GM13976 (cell line): Measurements from ENCODE around the gene LZTS2.

Experiments
- DNase-seq: peaks from one replicate; pipeline ENCODE4 v3.0.0; 2012; ENCODE audit warnings: low spot score
- CTCF ChIP-seq: IDR thresholded peaks from 2 replicates; pipeline ENCODE4 v1.5.1; 2012; ENCODE audit warnings: borderline replicate concordance, mild to moderate bottlenecking; ENCODE audit not compliant: insufficient read depth; ENCODE audit errors: extremely low read depth, missing control alignments, control extremely low read depth
- in situ Hi-C: fragments of 300-500 bp; cut with MboI; formaldehyde crosslinking; loops from one replicate; pipeline ENCODE4 v1.12.0; 2022; ENCODE audit warnings: low sequenced_read_pairs, mixed read lengths, inconsistent platforms; ENCODE audit not compliant: unreplicated experiment

The LZTS2 gene

GRCh38 chr10:100978121-100978900 is 21.3 kb upstream of the LZTS2 start:
- no peak for DNase-seq
- no peak for TF ChIP-seq CTCF
- in situ Hi-C loops = no loop called here

GRCh38 chr10:100978901-100979195 is 20.8 kb upstream of the LZTS2 start:
- in situ Hi-C loops = no loop called here
- no peak for DNase-seq
- no peak for TF ChIP-seq CTCF

GRCh38 chr10:100979791-100980272 is 19.8 kb upstream of the LZTS2 start:
- in situ Hi-C loops = no loop called here
- no peak for TF ChIP-seq CTCF
- peak; percentile 8 for DNase-seq

GRCh38 chr10:100980311-100980710 is 19.3 kb upstream of the LZTS2 start:
- TF ChIP-seq CTCF = no peak
- DNase-seq = no peak
- in situ Hi-C loops = no loop called here

- no peak for TF ChIP-seq CTCF
- in situ Hi-C loops = no loop called here
- DNase-seq = no peak
Observed at GRCh38 chr10:100980711-100981110, 18.9 kb upstream of the LZTS2 start.

GRCh38 chr10:100981178-100981772 is 18.3 kb upstream of the LZTS2 start:
- no peak for TF ChIP-seq CTCF
- in situ Hi-C loops = no loop called here
- no peak for DNase-seq
